Fibroblast of skin of left biceps (primary cell): ENCODE measurements around the gene SNX11.

Source experiments
- DNase-seq, 2 experiments: peaks; one replicate each; pipeline ENCODE4 v3.0.0-alpha.2; 2013; ENCODE audit warnings: low read depth in 2 of 2

SNX11 gene

GRCh38 chr17:48100160-48100559 is 7.4 kb upstream of the SNX11 start:
- DNase-seq, result peak; percentile 28 to 30

- DNase-seq, result peak in 1 of 2 experiments; percentile 13
Measured at GRCh38 chr17:48100591-48101011, 7.0 kb upstream of the SNX11 start.

- peak; percentile 84 to 85 for DNase-seq
Measured at GRCh38 chr17:48101012-48101720, 6.4 kb upstream of the SNX11 start, which contains the start of gene CBX1. Gene CBX1, minus strand, starts transcription at chr17:48101478. Its CDS starts 24,474 bp downstream, at chr17:48077004.

GRCh38 chr17:48102043-48102750 is 5.4 kb upstream of the SNX11 start:
- no peak for DNase-seq

- no peak for DNase-seq
Measured at GRCh38 chr17:48102798-48103715, 4.5 kb upstream of the SNX11 start.

GRCh38 chr17:48104440-48104839 is 3.1 kb upstream of the SNX11 start:
- no peak for DNase-seq

- no peak for DNase-seq
Measured at GRCh38 chr17:48106802-48107136, 797 bp upstream of the SNX11 start.

- no peak for DNase-seq
Measured at GRCh38 chr17:48110761-48111160, 3.2 kb downstream of the SNX11 start.

GRCh38 chr17:48111937-48112241 is 4.3 kb downstream of the SNX11 start:
- no peak for DNase-seq

GRCh38 chr17:48113201-48113676 is 5.7 kb downstream of the SNX11 start:
- DNase-seq, result no peak

GRCh38 chr17:48121923-48122664 is 14.5 kb downstream of the SNX11 start:
- DNase-seq, result no peak

GRCh38 chr17:48122665-48123045 is 15.1 kb downstream of the SNX11 start:
- no peak for DNase-seq

GRCh38 chr17:48123111-48123510 is 15.5 kb downstream of the SNX11 start:
- no peak for DNase-seq

- DNase-seq, result no peak
Measured at GRCh38 chr17:48123776-48124388, 16.3 kb downstream of the SNX11 start.

- no peak for DNase-seq
Measured at GRCh38 chr17:48125829-48126531, 18.4 kb downstream of the SNX11 start.

- no peak for DNase-seq
Measured at GRCh38 chr17:48126532-48126850, 18.9 kb downstream of the SNX11 start.

GRCh38 chr17:48127371-48128051 is 19.9 kb downstream of the SNX11 start:
- no peak for DNase-seq

- DNase-seq, result no peak
Measured at GRCh38 chr17:48128400-48128799, 20.8 kb downstream of the SNX11 start.

- no peak for DNase-seq
Measured at GRCh38 chr17:48129981-48130380, 22.4 kb downstream of the SNX11 start.

- DNase-seq, result peak; percentile 25 to 26
Measured at GRCh38 chr17:48131216-48131824, 23.8 kb downstream of the SNX11 start.
